Measurements from ENCODE around the gene HERC3. TPM values are rescaled to one million over a fixed set of nuclear protein-coding genes. Genes with fewer than 3 reads are reported as not detected.

The HERC3 gene
- total and polyA plus RNA-seq, 10 of the 15 experiments (the other 5 are each of a cell fraction or from before 2014, with no cell fraction given) = 0.52 to 18.2 (median 2.8) TPM

- H3K36me3 ChIP-seq (ENCODE audit: control insufficient read depth in 2 of 2, insufficient read depth in 2 of 2, low read length in 1 of 2) = peaks cover 0 to 2% of the 10 kb centered on the region in 2 experiments; a peak in 2 of 4 replicates
- ATAC-seq (no peak), DNase-seq (ENCODE audit: low read depth, low spot score) (no peak), FAIRE-seq (no peak)
- POLR2A ChIA-PET = interaction anchor here (1.5 kb wide), 1 partner anchor 13 kb away, joined by 3 read pairs; no protein-coding TSS in a partner anchor
- no peaks in the 10 kb centered on the region for H3K79me2 ChIP-seq (ENCODE audit: control insufficient read depth, insufficient read depth, low read length)
- H3K9me3 ChIP-seq (replicated peaks; ENCODE audit: control insufficient read depth, insufficient read depth, low read length) = peaks cover 2% of the 10 kb centered on the region; the same call in 1 of the 3 replicates
- RAD21 ChIA-PET (ENCODE audit: unreplicated experiment) = interaction anchor here (0.8 kb wide), 1 partner anchor 17 kb away, joined by 3 read pairs; no protein-coding TSS in a partner anchor
- WGBS (ENCODE audit: insufficient coverage, insufficient replicate concordance, low lambda C conversion rate, missing lambda C conversion rate) = 99% methylated on average over 5 of the region's 5 CpGs
- peaks cover 21% of the 10 kb centered on the region for H3K4me1 ChIP-seq (ENCODE audit: control insufficient read depth, insufficient read depth, low read length)
- in situ Hi-C loops (cut with MboI) = no loop called here
- no peak overlapping the region for H3K9ac ChIP-seq (ENCODE audit: control insufficient read depth, insufficient read depth, low read length)
- CTCF ChIA-PET = interaction anchor here (0.6 kb wide), 1 partner anchor 85 kb away, joined by 4 read pairs; no protein-coding TSS in a partner anchor
- no peaks in the 10 kb centered on the region for H3K27me3 ChIP-seq (replicated peaks in 1 of 2; ENCODE audit: control insufficient read depth in 2 of 2, insufficient read depth in 2 of 2, low read length in 1 of 2)
- H3K27ac ChIP-seq (ENCODE audit: control insufficient read depth, insufficient read depth) = no peak overlapping the region
- H3K4me3 ChIP-seq = no peak overlapping the region
- no peak overlapping the region for H2AFZ ChIP-seq (ENCODE audit: control insufficient read depth, low read depth, low read length)
- SMC1A ChIA-PET (ENCODE audit: uncharacterized antibody, unreplicated experiment) = interaction anchor here (4.2 kb wide), 1 partner anchor 11 kb away, joined by 24 read pairs; no protein-coding TSS in a partner anchor
- H4K20me1 ChIP-seq (ENCODE audit: control insufficient read depth, insufficient read depth) = no peaks in the 10 kb centered on the region
- no peak overlapping the region for H3K4me2 ChIP-seq (ENCODE audit: control insufficient read depth, insufficient read depth)
- BruUV-seq (replicated peaks) = no TSS peak
- intact Hi-C loops (cut with micrococcal nuclease; ENCODE audit: unreplicated experiment) = no loop called here
- TF ChIP-seq SREBF1 (IDR thresholded peaks at IDR 0.05; ENCODE audit: low read length) = no peak
- no peak for TF ChIP-seq ZBTB4 (CRISPR knock-in tag; IDR thresholded peaks at IDR 0.05)
- no peak for TF ChIP-seq NR2C1 (IDR thresholded peaks at IDR 0.05)
- TF ChIP-seq HDAC6 (IDR thresholded peaks at IDR 0.05; ENCODE audit: unreplicated experiment) = no peak
These were observed 18.5 kb downstream of the HERC3 start for GRCh38 chr4:88610771-88611170.
